Hepatocyte (in vitro differentiated cells): ENCODE measurements around the gene MED13L. TPM values are rescaled to one million over a fixed set of nuclear protein-coding genes. Genes with fewer than 3 reads are reported as not detected.

Experiments used
- DNase-seq: peaks from one replicate; pipeline ENCODE4 v3.0.0-alpha.2; 2016; ENCODE audit warnings: low spot score
- H2AFZ ChIP-seq: fragments of 200-600 bp; sonication (generic); 2 replicates; pipeline ENCODE4 v1.6.0; 2016; ENCODE audit warnings: antibody characterized with exemption, mild to moderate bottlenecking
- H3K27ac ChIP-seq: fragments of 200-600 bp; sonication (generic); 2 replicates; pipeline ENCODE4 v1.5.1; 2016; ENCODE audit warnings: mild to moderate bottlenecking
- H3K27me3 ChIP-seq: fragments of 200-600 bp; sonication (generic); 2 replicates; pipeline ENCODE4 v1.6.1; 2016
- H3K36me3 ChIP-seq: fragments of 200-600 bp; sonication (generic); replicated peaks from 2 replicates; pipeline ENCODE4 v1.5.1; 2016; ENCODE audit warnings: low read depth; ENCODE audit not compliant: insufficient read depth
- H3K4me1 ChIP-seq: fragments of 200-600 bp; sonication (generic); 2 replicates; pipeline ENCODE4 v1.5.1; 2016; ENCODE audit warnings: mild to moderate bottlenecking, moderate library complexity; ENCODE audit not compliant: insufficient read depth
- H3K4me2 ChIP-seq: fragments of 200-600 bp; sonication (generic); 2 replicates; pipeline ENCODE4 v1.6.0; 2016
- H3K4me3 ChIP-seq: fragments of 200-600 bp; sonication (generic); 2 replicates; pipeline ENCODE4 v1.5.1; 2016; ENCODE audit warnings: mild to moderate bottlenecking
- H3K79me2 ChIP-seq: fragments of 200-600 bp; sonication (generic); 2 replicates; pipeline ENCODE4 v1.6.0; 2017; ENCODE audit warnings: mild to moderate bottlenecking
- H3K9me2 ChIP-seq: fragments of 200-600 bp; sonication (generic); replicated peaks from 2 replicates; pipeline ENCODE4 v1.6.0; 2017; ENCODE audit warnings: mild to moderate bottlenecking; ENCODE audit not compliant: insufficient read depth
- H3K9me3 ChIP-seq: fragments of 200-600 bp; sonication (generic); 2 replicates; pipeline ENCODE4 v1.5.1; 2016; ENCODE audit warnings: low read depth, mild to moderate bottlenecking
- H4K20me1 ChIP-seq: fragments of 200-600 bp; sonication (generic); 2 replicates; pipeline ENCODE4 v1.6.0; 2016; ENCODE audit warnings: mild to moderate bottlenecking; ENCODE audit not compliant: insufficient read depth, poor library complexity, severe bottlenecking
- CTCF ChIP-seq: fragments of 200-600 bp; sonication (generic); IDR thresholded peaks from 2 replicates; pipeline ENCODE4 v1.5.1; 2016; ENCODE audit warnings: antibody characterized with exemption, mild to moderate bottlenecking; ENCODE audit not compliant: poor library complexity
- EZH2 ChIP-seq: fragments of 200-600 bp; sonication (generic); IDR thresholded peaks from 2 replicates; pipeline ENCODE4 v1.6.1; 2016; ENCODE audit warnings: antibody characterized with exemption, mild to moderate bottlenecking, borderline replicate concordance
- EZH2phosphoT487 ChIP-seq: fragments of 200-600 bp; sonication (generic); IDR thresholded peaks from one replicate; pipeline ENCODE4 v1.6.1; 2018; ENCODE audit warnings: antibody characterized with exemption, mild to moderate bottlenecking, low read depth, moderate library complexity; ENCODE audit not compliant: unreplicated experiment, severe bottlenecking
- WGBS: methylation state at CpG from one replicate; pipeline ENCODE4 v1.1.6; 2016; ENCODE audit warnings: low lambda C conversion rate; ENCODE audit errors: missing lambda C conversion rate; 5-methylcytosine and 5-hydroxymethylcytosine counted together
- polyA plus RNA-seq: library from polyadenylated mRNA; unstranded; fragments of >200 nt; fragmentation: Nextera tagmentation; extraction: Ambion mirVana; gene quantifications from 2 replicates; pipeline ENCODE4 v1.2.1, GENCODE V29; 2016
- total RNA-seq: library from RNA; depleted of rRNA; stranded (reverse); fragments of >200 nt; gene quantifications from 2 replicates; pipeline ENCODE4 v1.2.3, GENCODE V29; 2014

The MED13L gene
- total and polyA plus RNA-seq, 2 experiments from 2014 or later, result 23.7 to 135 TPM

- Histone ChIP-seq H3K9me3 (no peaks in the 10 kb centered on the region), H3K4me1 (peaks cover 15% of the 10 kb centered on the region), H4K20me1 (peaks cover 95% of the 10 kb centered on the region), H2AFZ (no peak overlapping the region), H3K27me3 (no peaks in the 10 kb centered on the region), H3K36me3 (no peaks in the 10 kb centered on the region), H3K79me2 (peaks cover 98% of the 10 kb centered on the region), H3K9me2 (no peaks in the 10 kb centered on the region), H3K27ac (no peak overlapping the region), H3K4me3 (no peak overlapping the region), H3K4me2 (no peak overlapping the region)
- WGBS, result 100% methylated on average over 3 of the region's 3 CpGs
- no peak for DNase-seq
- no peak for TF ChIP-seq CTCF
- TF ChIP-seq EZH2, result no peak
- no peak for TF ChIP-seq EZH2phosphoT487
These were observed 132.0 kb downstream of the MED13L start for GRCh38 chr12:116145451-116145850.

- H3K4me2 ChIP-seq, result no peak overlapping the region
- H3K9me2 ChIP-seq, result no peaks in the 10 kb centered on the region
- H3K79me2 ChIP-seq, result peaks cover 98% of the 10 kb centered on the region
- H2AFZ ChIP-seq, result no peak overlapping the region
- H3K4me3 ChIP-seq, result no peak overlapping the region
- WGBS, result 56% methylated on average over 1 of the region's 1 CpG
- H3K9me3 ChIP-seq, result no peaks in the 10 kb centered on the region
- no peaks in the 10 kb centered on the region for H3K27me3 ChIP-seq
- peaks cover 96% of the 10 kb centered on the region for H4K20me1 ChIP-seq
- peaks cover 15% of the 10 kb centered on the region for H3K4me1 ChIP-seq
- no peak for DNase-seq
- H3K36me3 ChIP-seq, result no peaks in the 10 kb centered on the region
- TF ChIP-seq EZH2phosphoT487 (no peak), EZH2 (no peak), CTCF (no peak)
- peak overlapping the region; percentile 25 for H3K27ac ChIP-seq
These were observed 133.1 kb downstream of the MED13L start for GRCh38 chr12:116144384-116144783.

- H3K27ac ChIP-seq, result peak overlapping the region; percentile 25
These were observed 133.6 kb downstream of the MED13L start for GRCh38 chr12:116143909-116144308.

More at GRCh38 chr12:116143909-116144308, 133.6 kb downstream of the MED13L start:
- no peak for TF ChIP-seq CTCF
- TF ChIP-seq EZH2phosphoT487, result no peak
- no peak for TF ChIP-seq EZH2
- Histone ChIP-seq H2AFZ (no peak overlapping the region), H3K4me3 (no peak overlapping the region), H3K36me3 (no peaks in the 10 kb centered on the region), H3K9me2 (no peaks in the 10 kb centered on the region), H3K4me1 (peaks cover 15% of the 10 kb centered on the region), H3K4me2 (no peak overlapping the region), H3K27me3 (no peaks in the 10 kb centered on the region), H4K20me1 (peaks cover 96% of the 10 kb centered on the region), H3K9me3 (no peaks in the 10 kb centered on the region), H3K79me2 (peaks cover 98% of the 10 kb centered on the region)
- DNase-seq, result no peak
- WGBS, result 64% methylated on average over 1 of the region's 1 CpG
